ENCODE measurements around the gene LINGO1.

Gene LINGO1

GRCh38 chr15:77595231-77595630 is 37.5 kb downstream of the LINGO1 start:
- no peak for DNase-seq (ENCODE audit: low read depth)

GRCh38 chr15:77592758-77593157 is 40.0 kb downstream of the LINGO1 start:
- DNase-seq (ENCODE audit: low read depth) = no peak

GRCh38 chr15:77591968-77592613 is 40.6 kb downstream of the LINGO1 start:
- no peak for DNase-seq (ENCODE audit: low read depth)

- DNase-seq (ENCODE audit: low read depth) = no peak
Measured at GRCh38 chr15:77589839-77590238, 42.9 kb downstream of the LINGO1 start.

- no peak for DNase-seq (ENCODE audit: low read depth)
Measured at GRCh38 chr15:77588126-77588525, 44.6 kb downstream of the LINGO1 start.

- DNase-seq (ENCODE audit: low read depth) = no peak
Measured at GRCh38 chr15:77584691-77585090, 48.0 kb downstream of the LINGO1 start.

GRCh38 chr15:77584201-77584600 is 48.5 kb downstream of the LINGO1 start:
- DNase-seq (ENCODE audit: low read depth) = no peak

- no peak for DNase-seq (ENCODE audit: low read depth)
Measured at GRCh38 chr15:77582763-77583162, 49.9 kb downstream of the LINGO1 start.

GRCh38 chr15:77581896-77582569 is 50.7 kb downstream of the LINGO1 start:
- DNase-seq (ENCODE audit: low read depth) = no peak

- no peak for DNase-seq (ENCODE audit: low read depth)
Measured at GRCh38 chr15:77580996-77581682, 51.6 kb downstream of the LINGO1 start.

GRCh38 chr15:77579498-77580188 is 53.1 kb downstream of the LINGO1 start:
- DNase-seq (ENCODE audit: low read depth) = no peak

- DNase-seq (ENCODE audit: low read depth) = no peak
Measured at GRCh38 chr15:77578641-77579372, 53.9 kb downstream of the LINGO1 start.

GRCh38 chr15:77577366-77577950 is 55.3 kb downstream of the LINGO1 start:
- DNase-seq (ENCODE audit: low read depth) = no peak

- DNase-seq (ENCODE audit: low read depth) = no peak
Measured at GRCh38 chr15:77576538-77576937, 56.2 kb downstream of the LINGO1 start.

- no peak for DNase-seq (ENCODE audit: low read depth)
Measured at GRCh38 chr15:77575203-77575934, 57.3 kb downstream of the LINGO1 start.

GRCh38 chr15:77574521-77575202 is 58.0 kb downstream of the LINGO1 start:
- DNase-seq (ENCODE audit: low read depth) = no peak

- DNase-seq (ENCODE audit: low read depth) = no peak
Measured at GRCh38 chr15:77573802-77574201, 58.9 kb downstream of the LINGO1 start.

- DNase-seq (ENCODE audit: low read depth) = no peak
Measured at GRCh38 chr15:77572186-77572585, 60.5 kb downstream of the LINGO1 start.

GRCh38 chr15:77571741-77572140 is 61.0 kb downstream of the LINGO1 start:
- DNase-seq (ENCODE audit: low read depth) = no peak

- DNase-seq (ENCODE audit: low read depth) = no peak
Measured at GRCh38 chr15:77571181-77571580, 61.5 kb downstream of the LINGO1 start.
